ENCODE data around the gene OR4D11.

- TF ChIP-seq EZH2 (IDR thresholded peaks at IDR 0.05) (no peak), POLR2AphosphoS5 (IDR thresholded peaks at IDR 0.05; ENCODE audit: borderline replicate concordance, low read depth, low read length) (no peak), FOXP2 (optimal IDR thresholded peaks at IDR 0.05; ENCODE audit: control extremely low read depth, extremely low read length, insufficient read depth) (no peak)
Observed at GRCh38 chr11:59534676-59535075, 31.3 kb downstream of the OR4D11 start.

Data from SK-N-MC (cell line).